ENCODE data around the gene EPS8L2.

Gene EPS8L2

DNA sequence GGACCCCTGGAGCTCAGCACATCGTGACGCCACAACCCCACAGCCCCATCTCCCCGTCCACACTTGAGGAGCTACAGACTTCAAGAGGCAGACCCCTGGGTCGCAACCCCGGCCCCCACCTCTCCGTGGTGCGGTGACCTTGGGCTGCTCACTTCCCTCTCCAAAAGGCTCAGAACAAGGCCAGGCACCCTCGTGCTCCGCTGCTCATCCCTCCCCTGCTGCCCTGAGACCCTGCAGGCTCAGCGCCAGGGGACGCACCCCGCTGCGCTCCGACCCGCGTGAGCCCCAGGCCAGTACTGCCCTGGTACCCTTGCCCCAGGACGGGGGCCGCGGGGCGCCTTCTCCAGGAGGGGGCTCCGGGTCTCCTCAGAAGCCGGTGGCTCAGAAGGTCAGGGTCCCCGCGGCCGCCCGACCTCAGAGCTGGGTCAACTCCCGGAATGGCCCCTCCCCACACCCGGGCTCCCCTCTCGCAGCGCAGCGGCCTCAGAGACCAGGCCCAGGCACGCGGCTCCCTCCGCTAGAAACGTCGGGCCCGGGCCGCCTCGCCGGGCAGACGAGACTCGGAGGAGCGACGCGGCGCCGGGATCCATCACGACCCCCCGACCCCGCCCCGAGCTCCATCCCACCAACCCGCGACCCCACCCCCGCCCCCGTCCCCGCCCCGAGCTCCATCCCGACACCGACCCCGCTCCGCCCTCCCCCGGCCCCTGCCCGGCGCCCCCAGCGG lies 70.7 kb downstream of the EPS8L2 start:
- DNase-seq (ENCODE audit: low spot score) = peak; percentile 91

Data from D341Med (cell line).